Right cardiac atrium (tissue), 5 donors: ENCODE results near the gene KRTAP12-1. TPM values are rescaled to one million over a fixed set of nuclear protein-coding genes. Genes with fewer than 3 reads are reported as not detected.

Experiments used
- ATAC-seq, 2 donors: fragments of 200-7000 bp; cut with Tn5 transposase; one replicate each; pipeline versions ENCODE4 v1.8.0 to v1.9.1; 2020; ENCODE audit warnings: moderate library complexity in 2 of 2, mild to moderate bottlenecking in 1 of 2
- DNase-seq, 3 donors: peaks; one replicate each; pipeline ENCODE4 v3.0.0-alpha.2; 2020
- H3K27ac ChIP-seq: one replicate; pipeline ENCODE4 v1.5.1; 2013; ENCODE audit warnings: mild to moderate bottlenecking, low read length, control low read depth, moderate library complexity
- H3K27me3 ChIP-seq: one replicate; pipeline ENCODE4 v1.6.1; 2013; ENCODE audit not compliant: control insufficient read depth, insufficient read depth
- H3K4me1 ChIP-seq: one replicate; pipeline ENCODE4 v1.6.1; 2013; ENCODE audit warnings: low read length; ENCODE audit not compliant: control insufficient read depth, insufficient read depth
- H3K4me3 ChIP-seq: one replicate; pipeline ENCODE4 v1.5.1; 2013; ENCODE audit warnings: low read length, control low read depth
- H3K9me3 ChIP-seq: one replicate; pipeline ENCODE4 v1.6.1; 2013; ENCODE audit warnings: low read length; ENCODE audit not compliant: control insufficient read depth
- WGBS: extraction: QIAGEN DNeasy Blood & Tissue Kit; methylation state at CpG from one replicate; pipeline ENCODE4 v1.1.7; 2013; 5-methylcytosine and 5-hydroxymethylcytosine counted together
- intact Hi-C, 4 donors: fragments of 100-400 bp; cut with DNase I; formaldehyde crosslinking; loops; one replicate each; pipeline versions ENCODE4 v1.11.0 to v1.14.0; 2022 to 2023
- polyA plus RNA-seq: library from polyadenylated mRNA; stranded (reverse); fragments of 200-250 nt; gene quantifications from one replicate; pipeline ENCODE4 v1.2.3, GENCODE V29; 2013
- total RNA-seq, 4 donors: library from RNA; stranded (reverse); fragmentation: NEBNext Ultra II Directional; extraction: Animal tissue kit (Norgen Biotek cat#: 25700); gene quantifications; one replicate each; pipeline ENCODE4 v1.2.1, GENCODE V29; 2021
- donor health status: healthy with polysubstance abuse.
- donor health status: DM: no; HTN: yes; CAD: no.
- donor health status: DM: no; HTN: no; CAD: no.
- donor health status: DM: no; HTN: yes; CAD: no; lungs with severe emphysema.
- donor health status: DM: yes; HTN: yes; CAD: no.

KRTAP12-1 gene
- total and polyA plus RNA-seq, 5 donors = not detected

DNA sequence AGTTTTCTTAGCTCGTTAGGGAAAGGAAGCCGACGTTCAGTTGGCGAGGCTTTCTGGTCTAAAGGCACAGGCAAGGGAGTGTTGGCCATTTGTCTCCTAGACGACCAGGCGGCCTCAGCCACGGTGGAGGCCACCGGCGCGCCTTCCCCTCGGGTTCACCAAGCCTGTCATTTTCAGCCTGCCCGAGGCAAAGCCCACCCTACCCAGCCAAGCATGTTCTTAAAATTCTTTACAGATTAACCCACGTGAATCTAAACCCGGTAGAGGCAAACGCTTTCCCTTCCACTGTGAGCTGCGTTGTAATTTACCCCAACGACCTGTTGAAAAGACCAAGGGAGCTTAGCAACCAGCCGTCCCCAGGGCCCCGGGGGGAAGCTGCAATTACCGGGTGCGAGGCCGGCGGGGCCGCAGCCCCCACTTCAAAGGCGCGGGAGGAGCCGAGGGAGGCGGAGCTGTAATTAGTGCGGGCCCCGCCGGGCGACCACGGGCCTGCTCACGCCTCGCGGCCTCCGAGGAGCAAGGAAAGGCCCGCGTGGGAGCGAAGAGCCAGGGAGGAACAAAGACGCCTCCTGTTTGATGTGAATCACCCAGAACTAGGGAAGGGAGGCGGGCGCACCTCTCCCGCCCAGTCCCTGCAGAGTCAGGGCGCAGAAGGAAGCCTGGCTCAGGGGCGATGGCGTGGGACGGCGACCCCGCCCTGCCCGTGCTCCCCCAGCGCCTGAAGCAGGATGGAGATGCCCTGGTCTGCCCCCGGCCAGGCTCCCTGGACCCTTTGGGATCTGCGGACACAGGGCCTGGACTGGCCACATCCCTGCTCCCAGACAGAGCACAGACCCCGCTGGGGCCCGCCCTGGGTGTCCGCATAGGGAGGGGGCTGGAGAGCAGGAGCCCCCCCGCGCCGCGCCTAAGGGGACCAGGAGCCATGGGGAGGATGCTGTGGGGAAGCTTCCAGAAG is 41.5 kb upstream of the KRTAP12-1 start:
- 20% methylated on average over 61 of the region's 61 CpGs for WGBS
- ATAC-seq (peak in 1 of 2 donors; percentile 45), DNase-seq (peak in 1 of 3 donors; percentile 43)
- Histone ChIP-seq H3K4me3 (no peak overlapping the region), H3K4me1 (no peaks in the 10 kb centered on the region), H3K27ac (no peak overlapping the region), H3K27me3 (no peaks in the 10 kb centered on the region), H3K9me3 (no peaks in the 10 kb centered on the region)
- intact Hi-C loops = no loop called here

DNA sequence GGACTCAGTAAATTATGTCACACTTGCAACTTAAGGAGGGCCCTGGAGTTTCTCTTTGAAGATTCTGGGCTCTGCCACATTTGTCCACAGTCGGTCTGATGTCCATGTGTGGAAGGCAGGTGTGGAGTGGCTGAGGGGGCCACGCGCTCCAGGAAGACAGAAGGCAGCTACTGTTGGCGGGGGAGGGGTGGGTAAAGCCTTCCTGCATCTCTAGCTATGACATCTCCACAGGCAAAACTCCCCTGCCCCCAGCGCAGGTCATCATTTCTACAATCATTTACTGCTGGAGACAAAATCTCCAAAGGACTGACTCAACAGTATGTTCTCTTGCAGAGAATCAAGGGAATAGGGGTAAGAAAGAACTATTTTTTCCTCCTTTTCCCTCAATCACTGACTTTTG is 40.8 kb upstream of the KRTAP12-1 start:
- Histone ChIP-seq H3K4me1 (no peaks in the 10 kb centered on the region), H3K27me3 (no peaks in the 10 kb centered on the region), H3K4me3 (no peak overlapping the region), H3K27ac (no peak overlapping the region), H3K9me3 (no peaks in the 10 kb centered on the region)
- 47% methylated on average over 5 of the region's 5 CpGs for WGBS
- ATAC-seq (no peak), DNase-seq (peak in 1 of 3 donors; percentile 34)
- intact Hi-C loops = no loop called here

DNA sequence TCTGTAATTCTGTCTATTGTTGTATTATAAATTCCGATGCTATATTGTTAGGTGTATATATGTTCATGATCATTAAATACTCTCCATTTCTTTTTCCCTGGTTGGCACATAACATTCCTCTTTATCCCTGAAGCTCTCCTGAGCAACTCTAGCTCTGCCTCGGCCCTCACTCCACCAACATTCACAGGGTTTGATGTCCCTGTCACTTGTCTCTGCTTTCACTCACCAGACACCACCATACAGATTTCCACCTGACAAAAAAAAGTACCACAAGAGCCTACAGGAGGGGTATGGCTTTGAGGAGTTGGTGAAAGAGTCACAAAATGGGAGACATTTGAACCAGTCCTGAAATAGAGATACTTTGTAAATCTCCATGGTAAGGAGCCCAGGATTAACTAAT is 38.2 kb upstream of the KRTAP12-1 start:
- DNase-seq (no peak), ATAC-seq (peak in 1 of 2 donors; percentile 55)
- H3K27me3 ChIP-seq = no peaks in the 10 kb centered on the region
- no peak overlapping the region for H3K27ac ChIP-seq
- H3K9me3 ChIP-seq = no peaks in the 10 kb centered on the region
- 54% methylated on average over 2 of the region's 2 CpGs for WGBS
- H3K4me1 ChIP-seq = no peaks in the 10 kb centered on the region
- intact Hi-C loops = no loop called here
- H3K4me3 ChIP-seq = no peak overlapping the region

DNA sequence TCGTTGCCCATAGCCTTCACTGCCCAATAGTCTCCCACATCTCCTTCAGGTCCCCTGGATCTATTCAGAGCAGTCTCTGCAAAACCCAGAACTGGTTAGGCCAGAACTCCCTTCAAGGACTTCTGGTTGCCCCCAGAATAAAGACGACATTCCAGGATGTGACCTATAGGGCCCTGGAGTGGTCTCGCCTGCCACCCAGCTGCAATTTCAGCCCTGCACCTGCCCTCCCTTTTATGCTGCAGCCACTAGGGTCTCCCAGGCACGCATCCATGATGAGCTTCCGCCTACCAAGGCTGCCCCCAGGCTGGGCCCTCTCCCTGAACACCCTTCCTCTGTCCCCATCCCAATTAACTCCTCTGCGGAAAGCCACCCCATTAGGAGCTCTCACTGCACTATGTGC is 36.6 kb upstream of the KRTAP12-1 start:
- no peak overlapping the region for H3K27ac ChIP-seq
- H3K9me3 ChIP-seq = no peaks in the 10 kb centered on the region
- DNase-seq = no peak
- ATAC-seq = no peak
- H3K4me1 ChIP-seq = no peaks in the 10 kb centered on the region
- WGBS = 56% methylated on average over 6 of the region's 6 CpGs
- no peak overlapping the region for H3K4me3 ChIP-seq
- no peaks in the 10 kb centered on the region for H3K27me3 ChIP-seq
- intact Hi-C loops = no loop called here

DNA sequence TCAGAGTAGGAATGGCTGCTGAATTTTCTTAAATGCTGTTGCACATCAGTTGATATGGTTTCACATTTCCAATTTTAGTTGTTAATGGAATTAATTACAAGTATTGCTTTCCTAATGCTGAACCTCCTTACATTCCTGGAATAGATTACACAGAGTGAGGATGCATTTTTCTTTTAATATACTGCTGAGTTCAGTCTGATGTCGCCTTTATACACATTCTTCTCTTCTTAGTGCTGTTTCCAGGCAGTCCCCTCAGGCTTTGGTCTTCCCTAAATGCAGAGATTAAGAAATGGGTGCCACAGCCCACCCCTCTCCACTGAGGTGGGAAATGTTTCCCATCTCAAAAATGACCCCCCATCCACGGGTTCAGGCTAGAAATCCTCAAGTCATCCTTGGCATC is 36.1 kb upstream of the KRTAP12-1 start:
- Histone ChIP-seq H3K27ac (no peak overlapping the region), H3K27me3 (no peaks in the 10 kb centered on the region), H3K4me1 (no peaks in the 10 kb centered on the region), H3K4me3 (no peak overlapping the region), H3K9me3 (no peaks in the 10 kb centered on the region)
- WGBS = 49% methylated on average over 2 of the region's 2 CpGs
- DNase-seq (no peak), ATAC-seq (no peak)
- intact Hi-C loops = no loop called here

DNA sequence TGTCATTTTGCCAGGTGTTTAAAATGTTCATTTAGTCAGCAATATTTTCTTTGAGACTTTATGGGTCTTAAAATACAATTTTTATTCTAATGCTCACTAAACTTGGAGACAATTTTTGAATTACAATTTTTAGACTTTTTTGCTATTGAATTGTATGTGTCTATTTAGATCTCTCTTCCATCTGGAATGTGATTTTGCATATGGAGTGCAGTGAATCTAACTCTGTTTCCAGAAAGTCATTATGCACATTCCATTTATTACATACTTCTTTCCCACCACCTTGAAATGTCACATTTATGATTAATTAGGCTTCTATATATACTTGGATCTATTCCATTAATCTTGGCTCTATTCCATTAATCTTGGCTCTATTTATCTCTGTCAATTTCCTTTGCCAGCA is 35.0 kb upstream of the KRTAP12-1 start:
- Histone ChIP-seq H3K27ac (no peak overlapping the region), H3K4me3 (no peak overlapping the region), H3K27me3 (no peaks in the 10 kb centered on the region), H3K4me1 (no peaks in the 10 kb centered on the region), H3K9me3 (no peaks in the 10 kb centered on the region)
- DNase-seq (no peak), ATAC-seq (no peak)
- intact Hi-C loops = no loop called here

DNA sequence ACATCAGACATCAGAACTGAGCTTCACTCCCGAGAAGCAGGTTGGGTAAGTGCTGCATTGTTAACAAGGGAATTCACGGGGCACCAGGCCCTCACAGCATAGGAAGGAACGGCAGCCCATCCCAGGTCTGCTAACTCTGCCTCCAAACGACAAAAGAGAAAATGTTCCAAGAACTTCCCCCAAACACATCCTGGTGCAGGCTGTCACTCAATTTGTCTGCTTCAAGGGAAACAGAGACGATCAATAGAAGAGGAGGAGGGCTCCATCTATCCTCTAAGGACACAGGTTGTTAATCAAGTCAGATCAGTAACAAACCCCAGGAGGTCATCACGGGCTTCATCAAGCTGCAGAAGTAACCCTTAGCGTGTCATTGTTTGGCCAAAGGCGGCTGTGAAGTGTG is 32.9 kb upstream of the KRTAP12-1 start:
- no peaks in the 10 kb centered on the region for H3K27me3 ChIP-seq

DNA sequence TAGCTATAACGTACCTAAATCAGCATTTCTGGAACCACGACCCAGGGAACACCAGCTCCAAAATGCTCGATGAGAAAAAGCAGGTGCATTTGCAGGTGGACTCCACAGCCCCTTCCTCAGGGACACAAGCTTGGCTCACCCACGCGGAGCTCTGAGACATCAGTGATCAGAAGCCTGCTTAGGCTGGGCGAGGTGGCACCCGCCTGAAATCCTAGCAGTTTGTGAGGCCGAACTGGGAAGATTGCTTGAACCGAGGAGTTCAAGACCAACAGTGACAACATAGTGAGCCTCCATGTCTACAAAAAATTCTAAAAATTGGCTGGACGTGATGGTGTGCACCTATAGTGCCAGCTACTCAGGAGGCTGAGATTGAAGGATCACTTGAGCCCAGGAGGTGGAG is 31.9 kb upstream of the KRTAP12-1 start:
- WGBS = 86% methylated on average over 10 of the region's 10 CpGs
- no peak for DNase-seq
- Histone ChIP-seq H3K27me3 (no peaks in the 10 kb centered on the region), H3K4me3 (no peak overlapping the region), H3K4me1 (no peaks in the 10 kb centered on the region), H3K9me3 (no peaks in the 10 kb centered on the region), H3K27ac (no peak overlapping the region)
- intact Hi-C loops = no loop called here
- no peak for ATAC-seq

More for the DNA sequence above, 32.9 kb upstream of the KRTAP12-1 start:
- Histone ChIP-seq H3K4me1 (no peaks in the 10 kb centered on the region), H3K4me3 (no peak overlapping the region), H3K27ac (no peak overlapping the region), H3K9me3 (no peaks in the 10 kb centered on the region)
- intact Hi-C loops = no loop called here
- DNase-seq (no peak), ATAC-seq (no peak)
- WGBS = 23% methylated on average over 8 of the region's 8 CpGs

DNA sequence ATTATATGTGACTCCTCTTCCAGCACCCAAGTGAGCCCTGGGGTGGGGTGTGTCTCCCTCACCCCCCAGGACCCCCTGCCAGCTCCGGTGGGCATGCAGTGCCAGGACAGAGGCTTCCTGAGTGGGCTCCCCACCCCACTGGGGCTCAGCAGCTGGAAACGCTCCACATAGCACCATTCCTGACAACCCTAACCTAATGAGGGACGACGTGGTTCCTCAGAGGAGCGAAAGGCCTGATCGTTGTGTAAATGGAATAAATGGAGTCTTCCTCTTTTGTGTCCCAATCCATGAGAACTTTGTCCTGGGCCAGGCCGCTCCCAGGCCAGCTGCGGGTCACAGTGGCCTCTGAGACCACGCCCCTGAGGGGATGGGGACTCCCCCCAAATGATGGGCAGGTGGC is 31.2 kb upstream of the KRTAP12-1 start:
- no peaks in the 10 kb centered on the region for H3K27me3 ChIP-seq
- DNase-seq = peak in 1 of 3 donors; percentile 18
- H3K4me1 ChIP-seq = no peaks in the 10 kb centered on the region
- no peak overlapping the region for H3K27ac ChIP-seq
- no peak overlapping the region for H3K4me3 ChIP-seq
- WGBS = 65% methylated on average over 9 of the region's 9 CpGs
- intact Hi-C loops = no loop called here
- no peak for ATAC-seq
- H3K9me3 ChIP-seq = no peaks in the 10 kb centered on the region

DNA sequence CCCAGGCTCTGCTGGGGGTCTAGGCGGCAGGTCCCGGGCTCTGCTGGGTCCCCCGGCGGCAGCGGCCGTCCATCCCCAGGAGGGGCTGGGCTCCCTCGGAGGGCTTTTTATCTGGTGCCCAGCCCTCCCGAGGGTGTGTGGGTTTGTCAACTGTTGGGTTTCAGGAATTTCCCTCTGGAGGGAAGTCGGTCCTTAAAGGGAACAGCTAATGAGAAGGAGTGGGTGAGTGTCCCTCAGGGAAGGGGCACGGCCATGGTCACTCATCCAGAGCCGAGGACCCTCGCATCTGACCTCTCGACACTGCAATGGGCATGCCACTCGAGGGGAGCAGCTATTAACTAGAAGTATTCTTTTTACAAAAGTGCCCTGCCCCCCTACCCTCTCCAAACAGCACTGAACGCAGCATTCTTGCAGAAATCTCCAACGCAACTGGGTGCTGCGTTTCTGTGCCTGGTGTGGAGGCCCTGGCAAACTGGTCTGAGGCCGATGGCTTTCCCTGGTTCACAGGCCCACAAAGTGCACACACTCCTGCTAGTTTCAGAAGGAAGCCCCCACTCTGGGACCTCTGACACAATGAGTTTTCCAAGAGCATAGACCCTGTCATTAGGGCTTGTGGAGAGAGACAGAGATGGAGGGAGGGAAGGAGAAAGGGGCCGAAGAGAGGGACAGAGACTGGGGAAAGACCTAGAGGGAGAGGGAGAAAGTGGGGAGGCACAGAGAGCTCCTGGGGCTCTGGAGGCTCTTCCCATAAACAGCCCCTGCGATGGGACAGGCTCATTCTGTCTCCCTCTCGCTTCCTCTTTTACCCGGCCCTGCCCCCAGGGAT is 30.5 kb upstream of the KRTAP12-1 start:
- no peak overlapping the region for H3K4me3 ChIP-seq
- intact Hi-C loops = no loop called here
- H3K4me1 ChIP-seq = no peaks in the 10 kb centered on the region
- H3K27me3 ChIP-seq = no peaks in the 10 kb centered on the region
- DNase-seq = peak in 1 of 3 donors; percentile 15
- 19% methylated on average over 22 of the region's 22 CpGs for WGBS
- no peaks in the 10 kb centered on the region for H3K9me3 ChIP-seq
- ATAC-seq = no peak
- H3K27ac ChIP-seq = no peak overlapping the region
